ENCODE measurements around the gene ADRA2C. TPM values are rescaled to one million over a fixed set of nuclear protein-coding genes. Genes with fewer than 3 reads are reported as not detected.

ADRA2C gene
- total and polyA plus RNA-seq, 9 of the 15 experiments (the other 6 are each of a cell fraction or from before 2014, with no cell fraction given): 0.06 to 0.58 (median 0.14) TPM; not detected in 2

DNA sequence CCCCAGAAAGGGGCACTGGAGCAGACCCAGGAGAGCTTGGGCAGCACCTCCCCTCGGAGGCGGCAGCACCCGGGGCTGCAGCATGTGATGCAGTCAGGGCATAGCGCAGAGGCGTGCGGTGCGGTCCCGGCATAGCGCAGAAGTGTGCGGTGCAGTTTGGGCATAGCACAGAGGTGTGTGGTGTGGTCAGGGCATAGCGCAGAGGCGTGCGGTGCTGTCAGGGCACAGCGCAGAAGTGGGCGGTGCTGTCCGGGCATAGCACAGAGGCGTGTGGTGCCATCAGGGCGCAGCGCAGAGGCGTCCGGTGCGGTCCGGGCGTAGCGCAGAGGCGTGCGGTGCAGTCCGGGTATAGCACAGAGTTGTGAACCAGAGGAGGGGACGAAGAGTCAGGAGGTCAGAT, 42.8 kb downstream of the ADRA2C start:
- in situ Hi-C loops (cut with MboI) (no loop called here), intact Hi-C loops (cut with micrococcal nuclease) (no loop called here)
- Histone ChIP-seq H3K36me3 (ENCODE audit: control insufficient read depth, insufficient read depth, low read length) (no peaks in the 10 kb centered on the region), H3K9me1 (ENCODE audit: control insufficient read depth, insufficient read depth, low read length) (no peaks in the 10 kb centered on the region), H2AFZ (ENCODE audit: low read depth, low read length) (no peak overlapping the region), H3K9me3 (replicated peaks; ENCODE audit: control insufficient read depth, insufficient read depth, low read depth, low read length) (no peaks in the 10 kb centered on the region), H3K27me3 (ENCODE audit: control insufficient read depth in 2 of 2, insufficient read depth in 2 of 2, low read length in 2 of 2) (peaks cover 2 to 44% of the 10 kb centered on the region in 2 experiments; a peak in 4 of 5 replicates), H4K20me1 (replicated peaks; ENCODE audit: control insufficient read depth, insufficient read depth, low read length) (no peaks in the 10 kb centered on the region), H3K4me2 (ENCODE audit: insufficient read depth, low read length) (no peak overlapping the region), H3K4me1 (replicated peaks in 1 of 2; ENCODE audit: control insufficient read depth in 2 of 2, insufficient read depth in 2 of 2, low read length in 2 of 2) (no peaks in the 10 kb centered on the region; a peak in 1 of 5 replicates), H3K9ac (ENCODE audit: insufficient read depth in 1 of 2, low read depth in 2 of 2, low read length in 2 of 2) (no peak overlapping the region), H3K27ac (ENCODE audit: extremely low read depth, low read depth, low read length) (no peak overlapping the region), H3K4me3 (no peak overlapping the region), H3K79me2 (ENCODE audit: control insufficient read depth, insufficient read depth, low read length) (no peaks in the 10 kb centered on the region)
- ATAC-seq (no peak), DNase-seq (ENCODE audit: extremely low read depth in 1 of 4, low spot score in 3 of 4) (no peak), FAIRE-seq (no peak)
- WGBS (ENCODE audit: insufficient coverage, low coverage, missing lambda C conversion rate): 27% methylated on average over 26 of the region's 29 CpGs
- no TSS peak for BruUV-seq (replicated peaks)
- POLR2A ChIA-PET: no interaction called here
- CTCF ChIA-PET (ENCODE audit: low intra/inter-chr PET ratio): no interaction called here
- TF ChIP-seq PYGO2 (tag; IDR thresholded peaks at IDR 0.05): no peak
- no peak for TF ChIP-seq POLR2AphosphoS2 (IDR thresholded peaks at IDR 0.05; ENCODE audit: low read length)
- no peak for TF ChIP-seq ELK3 (CRISPR knock-in tag; IDR thresholded peaks at IDR 0.05)
- no peak for TF ChIP-seq CSDE1 (IDR thresholded peaks at IDR 0.05)
- TF ChIP-seq FOXJ2 (tag; IDR thresholded peaks at IDR 0.05): no peak
- TF ChIP-seq POLR2H (tag; IDR thresholded peaks at IDR 0.05; ENCODE audit: low read depth): no peak
- TF ChIP-seq MITF (IDR thresholded peaks at IDR 0.05): no peak
- TF ChIP-seq LCOR (CRISPR knock-in tag; IDR thresholded peaks at IDR 0.05): no peak
- TF ChIP-seq CREBBP (IDR thresholded peaks at IDR 0.05; ENCODE audit: low read depth, low read length): no peak
- no peak for TF ChIP-seq ZNF586 (CRISPR knock-in tag; conservative IDR thresholded peaks at IDR 0.05)
- no peak for TF ChIP-seq THRA (IDR thresholded peaks at IDR 0.05)
- no peak for TF ChIP-seq HNRNPLL (IDR thresholded peaks at IDR 0.05; ENCODE audit: low read depth, low read length, poor library complexity, severe bottlenecking)
- TF ChIP-seq FUS (optimal IDR thresholded peaks at IDR 0.05; ENCODE audit: low read depth, low read length): no peak
- TF ChIP-seq HINFP (tag; conservative IDR thresholded peaks at IDR 0.05; ENCODE audit: low read depth): no peak
- no peak for TF ChIP-seq ZBTB1 (CRISPR knock-in tag; IDR thresholded peaks at IDR 0.05; ENCODE audit: borderline replicate concordance, low read depth)

Data from K562 (cell line).